Urinary bladder (tissue), 4 donors: ENCODE results near the gene DTD1. TPM values are rescaled to one million over a fixed set of nuclear protein-coding genes. Genes with fewer than 3 reads are reported as not detected.

Source experiments
- DNase-seq: peaks from one replicate; pipeline ENCODE4 v3.0.0-alpha.2; 2015; ENCODE audit errors: extremely low spot score
- H3K27ac ChIP-seq: one replicate; pipeline ENCODE4 v1.5.1; 2013; ENCODE audit warnings: low read depth, mild to moderate bottlenecking, moderate library complexity
- H3K36me3 ChIP-seq: one replicate; pipeline ENCODE4 v1.6.1; 2013; ENCODE audit warnings: mild to moderate bottlenecking, moderate library complexity; ENCODE audit not compliant: insufficient read depth
- H3K4me1 ChIP-seq: one replicate; pipeline ENCODE4 v1.6.1; 2013; ENCODE audit warnings: mild to moderate bottlenecking, moderate library complexity; ENCODE audit not compliant: insufficient read depth
- H3K4me3 ChIP-seq: one replicate; pipeline ENCODE4 v1.5.1; 2013; ENCODE audit warnings: low read depth, low read length
- WGBS: extraction: QIAGEN DNeasy Blood & Tissue Kit; methylation state at CpG from one replicate; pipeline ENCODE4 v1.1.7; 2013; 5-methylcytosine and 5-hydroxymethylcytosine counted together
- polyA plus RNA-seq: library from polyadenylated mRNA; stranded (reverse); fragments of 200-250 nt; gene quantifications from one replicate; pipeline ENCODE4 v1.2.3, GENCODE V29; 2013
- total RNA-seq: library from RNA; depleted of rRNA; stranded (reverse); fragments of >200 nt; gene quantifications from one replicate; pipeline ENCODE4 v1.2.3, GENCODE V29; 2014
- donor health status: healthy with polysubstance abuse.
- donor health status: healthy.

DTD1 gene
- total and polyA plus RNA-seq, 2 donors = 18.0 to 28.4 TPM

- DNase-seq = no peak
- no peak overlapping the region for H3K4me3 ChIP-seq
- 96% methylated on average over 1 of the region's 1 CpG for WGBS
- H3K4me1 ChIP-seq = no peaks in the 10 kb centered on the region
- H3K36me3 ChIP-seq = no peaks in the 10 kb centered on the region
- H3K27ac ChIP-seq = no peak overlapping the region
Measured at GRCh38 chr20:18717062-18717461, 129.2 kb downstream of the DTD1 start.

- no peaks in the 10 kb centered on the region for H3K4me1 ChIP-seq
- no peak overlapping the region for H3K4me3 ChIP-seq
- 79% methylated on average over 3 of the region's 3 CpGs for WGBS
- DNase-seq = no peak
- no peaks in the 10 kb centered on the region for H3K36me3 ChIP-seq
- H3K27ac ChIP-seq = no peak overlapping the region
Measured at GRCh38 chr20:18718129-18718528, 130.3 kb downstream of the DTD1 start.

DNA sequence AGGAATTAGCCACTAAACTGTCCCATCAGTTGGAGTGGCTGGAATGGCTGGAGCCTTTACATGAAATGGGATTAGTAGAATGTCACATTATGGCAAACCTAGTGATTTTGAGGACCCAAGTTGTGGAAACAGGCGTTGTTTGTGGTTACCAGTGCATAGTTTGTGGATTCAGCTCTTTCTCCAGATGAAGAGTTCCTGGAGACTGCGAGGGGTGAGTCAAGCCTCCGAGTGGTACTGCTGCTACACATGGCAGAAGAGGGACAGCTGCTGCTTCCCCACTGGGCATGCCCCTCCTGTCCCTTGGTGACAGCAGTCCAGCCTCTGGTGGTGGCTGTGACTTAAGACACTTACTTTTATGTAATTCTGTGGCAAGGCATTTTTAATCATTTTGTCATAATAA is 131.6 kb downstream of the DTD1 start:
- no peak for DNase-seq
- Histone ChIP-seq H3K36me3 (no peaks in the 10 kb centered on the region), H3K4me1 (no peaks in the 10 kb centered on the region), H3K4me3 (no peak overlapping the region), H3K27ac (no peak overlapping the region)
- WGBS = 83% methylated on average over 3 of the region's 3 CpGs

GRCh38 chr20:18721551-18722115 is 133.8 kb downstream of the DTD1 start:
- DNase-seq = no peak
- 85% methylated on average over 9 of the region's 9 CpGs for WGBS
- Histone ChIP-seq H3K4me1 (no peaks in the 10 kb centered on the region), H3K36me3 (no peaks in the 10 kb centered on the region), H3K4me3 (no peak overlapping the region), H3K27ac (no peak overlapping the region)

DNA sequence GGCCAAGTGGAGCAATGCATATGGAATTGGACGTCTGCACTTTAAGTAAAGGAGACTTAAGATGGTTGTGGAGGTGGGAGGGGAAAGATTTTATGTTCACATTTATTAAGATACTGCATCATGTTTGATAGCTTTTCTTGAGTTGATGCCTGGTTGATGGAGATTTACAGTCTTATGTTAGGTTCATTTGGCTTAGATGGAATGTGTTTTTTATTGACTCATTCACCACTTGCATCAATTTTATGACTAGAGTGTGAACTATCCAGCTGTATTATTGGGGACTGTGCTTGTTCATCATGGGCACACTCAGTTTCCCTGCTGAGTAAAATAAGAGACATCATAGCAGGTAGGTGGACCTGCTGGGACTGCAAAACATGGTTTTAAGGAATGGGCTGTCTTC is 134.5 kb downstream of the DTD1 start:
- Histone ChIP-seq H3K27ac (no peak overlapping the region), H3K4me1 (no peaks in the 10 kb centered on the region), H3K4me3 (no peak overlapping the region), H3K36me3 (no peaks in the 10 kb centered on the region)
- WGBS = 96% methylated on average over 1 of the region's 1 CpG
- DNase-seq = no peak

GRCh38 chr20:18724077-18724476 is 136.2 kb downstream of the DTD1 start:
- H3K4me3 ChIP-seq = no peak overlapping the region
- no peaks in the 10 kb centered on the region for H3K4me1 ChIP-seq
- no peak overlapping the region for H3K27ac ChIP-seq
- WGBS = 96% methylated on average over 3 of the region's 3 CpGs
- H3K36me3 ChIP-seq = no peaks in the 10 kb centered on the region
- DNase-seq = no peak

GRCh38 chr20:18724788-18725464 is 137.1 kb downstream of the DTD1 start:
- no peaks in the 10 kb centered on the region for H3K4me1 ChIP-seq
- H3K27ac ChIP-seq = no peak overlapping the region
- H3K4me3 ChIP-seq = no peak overlapping the region
- 84% methylated on average over 4 of the region's 4 CpGs for WGBS
- DNase-seq = no peak
- H3K36me3 ChIP-seq = no peaks in the 10 kb centered on the region

DNA sequence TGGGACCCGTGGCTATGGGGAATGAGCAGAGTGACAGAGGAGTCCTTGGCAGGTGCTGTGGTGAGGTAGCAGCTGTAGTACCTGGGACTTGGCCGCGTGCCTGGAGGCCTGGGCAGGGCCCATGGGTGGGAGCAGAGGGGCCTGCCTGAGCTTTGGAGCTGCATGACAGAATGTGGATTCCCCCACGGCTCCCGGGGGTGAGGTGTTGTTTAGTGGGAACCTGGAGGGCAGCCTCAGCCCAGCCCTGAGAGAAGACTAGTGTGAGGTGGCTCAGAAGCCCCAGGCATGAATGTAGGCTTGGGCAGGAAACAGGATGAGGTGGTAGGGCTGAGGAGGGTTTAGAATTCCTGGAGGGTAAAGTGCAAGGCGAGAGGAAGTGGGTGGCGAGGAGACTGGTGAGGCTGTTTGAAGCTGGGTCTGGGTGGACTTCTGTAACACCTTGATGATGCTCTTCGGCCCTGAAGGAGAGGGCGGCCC is 139.2 kb downstream of the DTD1 start:
- Histone ChIP-seq H3K36me3 (no peaks in the 10 kb centered on the region), H3K4me1 (no peaks in the 10 kb centered on the region), H3K4me3 (no peak overlapping the region), H3K27ac (no peak overlapping the region)
- no peak for DNase-seq
- 93% methylated on average over 9 of the region's 9 CpGs for WGBS

DNA sequence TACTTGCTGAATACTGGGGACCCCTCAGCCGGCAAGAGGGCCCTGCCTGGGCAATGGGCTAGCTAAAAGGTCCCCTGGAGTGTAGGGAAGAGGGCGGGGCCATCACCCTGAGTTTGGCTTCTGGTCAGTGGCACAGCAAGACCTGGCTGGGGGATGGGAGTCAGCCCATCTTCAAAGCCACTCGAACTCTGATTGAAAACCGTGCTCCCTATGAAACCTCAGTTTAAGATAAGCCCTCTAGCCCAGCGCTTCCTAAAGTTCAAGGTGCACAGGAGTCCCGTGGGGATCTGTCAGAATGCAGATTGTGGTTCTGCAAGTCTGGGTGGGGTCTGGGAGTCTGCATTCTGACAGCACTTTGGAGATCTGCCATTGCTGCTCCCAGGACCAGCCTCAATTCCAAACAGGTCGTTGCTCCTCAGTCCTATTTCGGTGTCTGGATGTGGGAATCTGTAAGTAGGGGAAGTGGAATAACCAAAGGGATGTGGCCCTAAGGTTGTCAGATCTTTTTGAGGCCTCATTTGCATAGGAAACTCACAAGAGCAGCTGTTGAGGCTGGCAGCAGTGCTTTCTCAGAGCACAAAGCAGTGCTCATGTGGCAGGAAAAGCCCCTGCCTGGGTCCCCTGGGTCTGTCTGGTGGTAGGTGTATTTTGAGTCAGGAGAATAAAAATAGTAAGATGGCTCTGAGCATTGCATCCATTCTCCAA is 140.5 kb downstream of the DTD1 start:
- 69% methylated on average over 8 of the region's 8 CpGs for WGBS
- Histone ChIP-seq H3K4me1 (no peaks in the 10 kb centered on the region), H3K27ac (no peak overlapping the region), H3K36me3 (no peaks in the 10 kb centered on the region), H3K4me3 (no peak overlapping the region)
- DNase-seq = no peak

GRCh38 chr20:18728870-18729224 is 141.0 kb downstream of the DTD1 start:
- DNase-seq = no peak
- 90% methylated on average over 5 of the region's 5 CpGs for WGBS
- no peak overlapping the region for H3K27ac ChIP-seq

DNA sequence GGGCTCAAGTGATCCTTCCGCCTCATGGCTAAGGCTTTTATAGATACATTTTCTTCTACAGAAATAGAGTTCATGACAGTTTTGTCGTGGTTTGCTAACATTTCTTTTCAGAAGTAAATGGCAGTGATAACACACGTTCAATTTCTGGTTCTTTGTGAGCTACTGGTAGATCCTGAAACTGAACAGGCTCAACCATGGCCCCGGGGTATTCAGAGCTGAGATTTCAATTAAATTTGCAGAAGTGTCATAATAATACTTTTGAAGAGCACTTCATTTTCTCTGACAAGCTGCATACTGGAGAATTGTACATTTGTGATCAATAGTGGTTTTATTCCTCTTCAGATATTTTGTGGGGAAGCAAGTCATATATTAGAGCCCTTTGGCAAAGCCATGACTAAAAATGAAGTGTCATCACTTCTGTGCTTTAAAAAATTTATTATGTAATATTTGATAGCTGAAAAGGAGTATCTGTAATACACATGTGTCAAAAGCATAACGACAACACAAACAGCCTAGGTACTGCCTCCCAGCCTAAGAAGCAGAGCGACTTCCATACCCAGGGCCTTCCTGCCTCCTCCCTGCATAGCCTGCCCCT is 141.5 kb downstream of the DTD1 start:
- no peak for DNase-seq
- no peak overlapping the region for H3K4me3 ChIP-seq
- no peaks in the 10 kb centered on the region for H3K4me1 ChIP-seq
- H3K36me3 ChIP-seq = no peaks in the 10 kb centered on the region
- WGBS = 95% methylated on average over 6 of the region's 6 CpGs
- H3K27ac ChIP-seq = no peak overlapping the region

More at GRCh38 chr20:18728870-18729224, 141.0 kb downstream of the DTD1 start:
- Histone ChIP-seq H3K36me3 (no peaks in the 10 kb centered on the region), H3K4me1 (no peaks in the 10 kb centered on the region), H3K4me3 (no peak overlapping the region)

GRCh38 chr20:18731940-18732339 is 144.1 kb downstream of the DTD1 start:
- DNase-seq = no peak
- WGBS = 91% methylated on average over 1 of the region's 1 CpG
- Histone ChIP-seq H3K4me1 (peaks cover 2% of the 10 kb centered on the region), H3K4me3 (no peak overlapping the region), H3K27ac (no peak overlapping the region), H3K36me3 (no peaks in the 10 kb centered on the region)

- no peak for DNase-seq
- peaks cover 4% of the 10 kb centered on the region for H3K4me1 ChIP-seq
- 71% methylated on average over 6 of the region's 6 CpGs for WGBS
Measured at GRCh38 chr20:18734525-18735189, 146.8 kb downstream of the DTD1 start.

More at GRCh38 chr20:18734525-18735189, 146.8 kb downstream of the DTD1 start:
- Histone ChIP-seq H3K36me3 (no peaks in the 10 kb centered on the region), H3K27ac (no peak overlapping the region), H3K4me3 (no peak overlapping the region)
